ENCODE results near the gene TEX19.

Gene TEX19

DNA sequence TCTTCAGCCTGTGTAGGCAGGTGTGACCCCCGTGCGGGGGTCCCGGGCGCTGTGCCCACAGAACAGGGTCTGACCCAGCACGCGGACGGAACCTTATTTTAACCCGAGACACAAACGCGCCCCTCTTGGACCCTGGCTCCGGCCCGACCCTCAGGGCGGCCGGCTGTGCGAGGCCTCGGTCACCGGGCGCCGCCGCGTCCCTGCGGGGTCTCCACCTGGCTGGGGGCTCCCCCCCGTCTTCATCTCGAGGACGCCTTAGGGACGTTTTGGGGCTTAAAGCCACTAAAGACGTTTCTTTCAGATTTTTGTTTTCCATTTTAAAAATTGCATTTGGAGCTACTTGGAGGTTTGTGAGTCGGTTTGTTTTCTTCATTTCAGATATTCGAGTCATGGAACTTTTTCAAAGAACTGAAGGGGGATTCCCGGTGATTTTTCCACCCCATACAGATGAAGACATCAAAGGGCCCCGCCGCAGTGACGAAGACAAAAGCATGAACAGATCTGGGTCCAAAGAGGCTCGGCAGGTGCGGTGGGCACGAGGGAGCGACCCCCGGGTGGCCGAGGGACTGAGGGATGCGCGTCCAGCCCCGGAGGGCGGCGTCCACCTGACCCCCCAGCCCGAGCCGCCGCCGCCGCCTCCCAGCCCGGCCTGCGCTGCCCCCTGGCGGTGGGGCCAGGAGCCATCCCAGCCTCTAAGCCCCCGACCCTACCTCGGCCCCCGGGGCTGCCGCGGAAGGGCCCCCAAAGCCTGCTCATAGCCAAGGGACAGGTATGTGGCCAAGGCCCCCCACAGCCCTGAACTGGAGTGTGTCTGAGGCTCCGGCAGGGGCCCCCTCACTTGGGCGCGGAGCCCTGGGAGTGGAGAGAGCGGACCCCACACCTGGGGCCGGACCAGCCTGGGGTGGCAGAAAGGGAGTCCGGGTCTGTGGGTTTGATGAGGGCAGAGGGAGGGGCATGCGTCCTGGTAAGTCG is 37.8 kb upstream of the TEX19 start:
- peak; percentile 73 to 81 for DNase-seq (ENCODE audit: low read depth in 1 of 2, low spot score in 1 of 2)

DNA sequence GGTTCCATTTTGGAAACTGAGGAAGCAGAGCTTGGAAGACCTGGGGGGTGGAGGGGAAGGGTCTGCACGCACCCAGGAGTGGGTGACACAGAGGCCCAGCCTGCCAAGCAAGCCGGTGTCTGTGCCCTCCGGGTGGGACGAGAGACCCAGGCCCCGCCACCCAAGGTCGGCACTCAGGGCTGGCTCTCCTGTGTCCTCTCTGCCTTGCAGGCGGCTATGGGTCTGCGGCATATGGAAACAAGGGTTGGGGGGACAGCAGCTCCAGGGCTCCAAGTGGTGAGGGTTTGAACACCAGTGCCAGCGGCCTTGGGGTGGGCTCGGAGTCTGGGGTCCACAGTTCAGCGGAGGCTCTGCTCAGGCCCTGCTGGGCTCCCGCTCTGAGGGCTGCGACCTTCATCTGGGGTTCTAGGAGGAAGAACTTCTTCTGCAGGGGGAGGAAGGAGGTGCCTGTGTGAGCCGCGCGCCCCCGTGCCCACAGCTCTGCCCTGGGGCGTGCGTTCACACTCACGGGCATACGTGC is 37.0 kb upstream of the TEX19 start:
- DNase-seq (ENCODE audit: low read depth in 1 of 2, low spot score in 1 of 2): no peak

DNA sequence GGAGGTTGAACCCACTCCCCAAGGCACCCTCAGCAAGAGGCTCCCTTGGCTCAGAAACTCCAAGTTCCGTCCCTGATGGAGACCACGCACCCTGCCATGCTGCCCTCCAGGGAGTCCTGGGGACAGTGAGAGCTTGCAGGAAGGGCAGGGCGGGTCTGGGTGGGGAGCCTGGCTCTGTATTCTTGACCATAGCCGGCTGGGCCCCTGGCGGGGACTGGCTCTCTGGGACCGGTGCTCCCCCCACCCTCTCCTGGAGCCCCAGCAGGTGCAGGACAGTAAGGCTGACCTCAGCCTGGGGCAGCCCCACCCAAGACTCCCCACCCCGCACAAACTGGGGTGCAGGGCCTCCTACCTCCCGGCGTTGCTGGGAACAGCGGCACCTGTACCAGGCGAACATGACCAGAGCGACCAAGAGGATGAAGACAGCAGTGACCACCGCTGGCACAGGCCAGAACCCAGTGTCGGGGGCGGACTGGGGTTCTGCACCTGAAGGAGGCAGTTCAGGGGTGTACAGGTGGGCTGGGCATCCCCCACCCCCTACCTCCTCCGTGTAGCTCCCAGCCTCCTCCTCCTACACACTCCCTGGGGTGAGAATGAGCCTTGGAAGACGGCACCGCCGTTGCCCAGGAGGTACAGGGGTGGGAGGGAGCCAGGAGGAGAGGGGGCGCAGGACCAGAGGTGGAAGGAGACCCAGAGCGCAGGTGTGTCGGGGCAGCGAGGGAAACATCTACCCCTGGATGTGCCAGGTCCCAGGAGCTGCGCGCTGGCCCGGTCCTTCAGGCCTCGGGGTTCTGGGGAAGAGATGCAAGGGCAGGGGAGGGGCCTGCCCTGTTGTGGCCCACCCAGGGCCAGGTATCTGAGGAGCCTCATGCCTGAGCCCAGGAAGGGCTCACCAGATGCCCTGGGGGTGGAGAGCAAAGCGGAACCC is 36.3 kb upstream of the TEX19 start:
- DNase-seq (ENCODE audit: low read depth in 1 of 2, low spot score in 1 of 2): no peak

DNA sequence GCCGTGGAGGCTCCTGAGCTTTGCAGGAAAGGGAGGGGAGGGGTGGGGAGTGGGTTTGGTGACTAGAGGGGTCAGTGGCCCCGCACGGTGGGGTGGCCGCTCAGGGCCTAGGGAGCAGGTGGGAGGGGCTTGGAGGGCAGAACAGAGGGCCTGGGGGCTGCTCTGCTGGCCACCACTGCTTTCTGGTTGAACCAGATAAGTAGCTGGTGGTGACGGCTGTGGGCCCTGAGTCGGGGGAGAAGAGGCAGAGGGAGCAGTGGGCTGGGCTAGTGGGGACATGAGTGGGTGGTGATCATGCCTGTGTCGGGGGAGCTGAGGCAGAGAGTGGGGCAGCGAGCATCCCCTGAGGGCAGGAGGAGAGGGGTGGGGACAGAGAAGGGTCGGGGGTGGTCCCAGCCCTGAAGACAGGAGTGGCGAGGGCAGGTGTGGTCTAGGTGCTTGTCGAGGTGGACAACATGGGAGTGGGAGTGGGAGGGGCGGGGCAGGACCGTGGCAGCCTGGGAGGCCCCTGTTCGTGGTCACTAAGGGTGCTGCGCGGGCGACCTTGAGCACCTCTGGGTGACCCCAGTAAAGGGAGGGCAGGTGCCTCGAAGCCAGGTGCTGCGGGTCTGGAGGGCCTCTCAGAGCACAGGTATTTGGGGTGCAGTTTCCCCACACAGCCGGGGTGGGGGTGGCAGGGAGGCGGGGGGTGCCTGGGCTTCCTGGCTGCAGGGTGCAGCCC is 35.4 kb upstream of the TEX19 start:
- DNase-seq (ENCODE audit: low read depth in 1 of 2, low spot score in 1 of 2): no peak

DNA sequence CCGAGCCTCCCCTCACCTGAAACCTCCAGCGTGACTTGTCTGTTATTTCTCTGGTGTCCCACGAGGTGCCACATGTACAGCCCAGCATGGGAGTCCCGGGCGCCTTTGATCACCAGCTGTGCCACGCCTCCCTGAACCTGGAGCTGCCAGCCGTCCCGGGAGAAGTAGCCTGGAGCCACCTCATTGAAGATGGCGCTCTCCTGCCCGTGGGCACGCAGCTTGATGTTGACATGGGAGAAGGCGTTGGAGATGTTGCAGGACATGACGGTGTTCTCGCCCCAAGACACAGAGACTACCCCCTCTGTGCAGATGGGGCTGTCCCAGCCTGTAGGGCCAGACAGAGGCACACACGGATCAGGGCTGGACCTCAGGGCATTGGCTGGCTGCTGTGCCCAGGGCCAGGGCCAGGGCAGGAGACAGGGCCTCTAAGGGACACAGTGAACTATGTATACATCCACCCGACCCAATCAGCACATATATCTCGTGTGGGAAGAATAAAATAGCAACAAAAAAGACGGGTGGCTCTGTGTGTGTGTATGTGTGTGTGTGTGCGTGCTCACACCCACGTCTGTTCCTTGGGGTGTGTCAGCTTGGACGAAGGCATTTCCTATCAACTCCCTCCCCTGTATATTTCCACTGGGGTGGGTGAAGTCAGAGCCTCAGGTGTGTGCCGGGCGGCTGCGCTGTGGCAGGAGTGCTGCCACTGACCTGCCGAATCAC is 34.3 kb upstream of the TEX19 start:
- no peak for DNase-seq (ENCODE audit: low read depth in 1 of 2, low spot score in 1 of 2)

DNA sequence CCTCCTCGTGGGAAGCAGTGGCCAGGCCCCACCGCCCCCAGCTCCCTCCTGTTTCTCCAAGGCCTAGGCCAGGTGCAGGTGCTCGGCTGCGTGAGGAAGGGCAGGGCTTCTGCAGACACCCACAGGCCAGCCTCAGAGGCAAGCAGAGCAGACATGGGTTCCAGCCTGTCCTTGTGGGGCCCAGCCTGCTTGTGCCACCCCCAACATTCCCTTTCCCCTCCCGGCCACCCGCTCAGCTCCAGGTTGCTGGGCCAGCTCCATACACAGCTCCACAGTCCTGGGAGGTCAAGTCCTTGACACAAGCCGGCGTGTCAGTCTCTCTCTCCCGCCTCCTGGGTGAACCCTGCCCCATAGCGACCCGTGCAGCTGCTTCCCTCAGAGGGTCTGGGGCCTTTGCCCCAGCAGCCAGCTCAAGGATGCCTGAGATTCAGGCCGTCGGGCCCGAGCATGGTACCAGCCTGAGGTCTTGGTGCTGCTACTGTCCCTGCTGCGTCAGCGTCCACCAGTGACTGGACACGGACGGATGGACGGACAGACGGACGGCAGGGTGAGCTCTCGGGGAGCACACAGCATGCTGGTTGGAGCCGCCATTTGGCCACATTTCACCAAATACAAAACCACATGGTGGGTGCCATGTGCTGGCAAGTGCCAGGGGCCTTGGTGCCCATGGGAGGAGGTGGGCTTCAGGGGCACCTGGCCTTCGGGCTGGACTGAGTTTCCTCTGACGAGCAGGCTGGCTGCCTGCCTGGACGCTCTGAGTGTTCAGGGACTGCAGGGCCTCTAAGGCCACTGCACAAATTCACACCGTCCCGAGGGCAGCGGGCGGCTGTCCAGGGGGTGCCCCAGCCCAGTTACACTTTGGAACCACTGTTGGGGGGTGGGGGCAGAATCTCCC is 33.5 kb upstream of the TEX19 start:
- no peak for DNase-seq (ENCODE audit: low read depth in 1 of 2, low spot score in 1 of 2)

DNA sequence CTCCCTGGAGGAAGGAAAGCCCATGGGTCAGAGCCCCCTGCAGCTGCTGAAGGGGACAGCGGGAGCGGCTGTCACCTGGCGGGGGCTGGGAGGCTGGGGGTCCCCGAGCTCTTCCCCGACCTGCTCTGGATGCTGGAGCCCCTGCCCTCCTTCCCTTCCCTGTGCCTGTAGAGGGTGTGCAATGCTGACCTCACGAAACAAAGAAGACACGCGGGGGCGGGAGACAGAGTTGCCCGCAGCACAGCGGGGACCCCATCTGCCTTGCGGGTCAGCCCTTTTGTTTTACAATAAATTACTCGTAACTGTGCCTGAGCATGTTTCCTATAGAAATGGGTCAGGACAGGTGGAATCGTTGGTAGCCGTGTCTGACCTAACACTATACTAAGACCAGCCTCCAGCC is 31.8 kb upstream of the TEX19 start:
- no peak for DNase-seq (ENCODE audit: low read depth in 1 of 2, low spot score in 1 of 2)

DNA sequence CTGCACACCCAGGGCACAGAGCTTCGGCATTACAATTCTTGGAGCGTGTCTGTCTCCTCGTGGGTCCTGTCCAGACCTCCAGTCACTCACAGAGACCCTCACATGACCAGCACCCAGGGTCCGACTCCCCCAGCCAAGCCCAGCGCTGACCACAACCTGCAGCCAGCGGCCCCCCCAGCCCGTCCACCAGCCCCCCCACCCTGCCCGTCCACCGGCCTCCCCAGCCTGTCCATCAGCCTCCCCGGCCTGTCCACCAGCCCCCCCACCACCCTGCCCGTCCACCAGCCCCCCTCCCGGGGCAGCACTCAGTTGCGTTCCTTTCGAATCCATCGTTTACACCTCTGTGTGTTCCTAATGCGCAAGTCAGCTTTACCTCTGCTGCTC is 31.3 kb upstream of the TEX19 start:
- no peak for DNase-seq (ENCODE audit: low read depth in 1 of 2, low spot score in 1 of 2)

DNA sequence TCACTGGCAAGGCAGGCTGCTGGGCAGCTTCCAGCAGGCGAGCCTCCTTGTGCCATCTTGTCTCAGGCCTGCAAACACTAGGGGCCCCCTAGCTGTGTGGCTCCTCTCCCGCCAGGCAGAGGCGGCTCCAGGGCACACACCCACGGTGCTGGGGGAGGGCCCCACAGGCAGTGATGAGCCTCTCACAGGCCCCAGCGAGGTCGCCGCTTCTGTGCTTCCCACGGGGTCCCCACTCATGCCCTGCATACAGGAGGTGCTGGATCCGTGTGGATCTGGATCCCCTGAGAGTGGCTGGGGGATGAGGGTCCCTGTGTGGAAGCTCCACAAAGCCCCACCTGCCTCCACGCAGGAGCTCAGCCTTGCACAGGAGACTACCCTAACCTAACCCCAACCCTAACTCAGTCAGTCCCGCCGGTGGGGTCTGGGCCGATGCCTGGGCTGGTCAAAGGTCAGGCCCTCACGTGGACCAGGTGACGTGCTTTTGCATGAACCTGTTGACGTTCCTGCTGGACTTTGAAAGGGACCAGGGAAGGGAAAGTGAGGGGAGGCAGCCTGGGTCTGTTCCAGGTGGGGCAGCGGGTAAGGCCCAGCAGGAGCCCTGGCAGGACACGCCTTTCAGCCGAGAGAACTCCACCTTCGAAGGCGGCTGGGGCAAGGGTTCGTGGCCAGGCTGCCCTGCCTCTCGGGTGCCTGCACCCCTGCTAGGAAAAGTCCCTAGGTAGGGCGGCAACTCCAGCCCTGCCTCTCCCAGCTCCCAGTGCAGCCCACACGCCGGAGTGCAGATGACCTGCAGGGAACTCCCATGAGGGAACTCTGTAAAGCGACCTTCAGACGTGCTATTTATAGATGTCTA is 30.7 kb upstream of the TEX19 start:
- no peak for DNase-seq (ENCODE audit: low read depth in 1 of 2, low spot score in 1 of 2)

DNA sequence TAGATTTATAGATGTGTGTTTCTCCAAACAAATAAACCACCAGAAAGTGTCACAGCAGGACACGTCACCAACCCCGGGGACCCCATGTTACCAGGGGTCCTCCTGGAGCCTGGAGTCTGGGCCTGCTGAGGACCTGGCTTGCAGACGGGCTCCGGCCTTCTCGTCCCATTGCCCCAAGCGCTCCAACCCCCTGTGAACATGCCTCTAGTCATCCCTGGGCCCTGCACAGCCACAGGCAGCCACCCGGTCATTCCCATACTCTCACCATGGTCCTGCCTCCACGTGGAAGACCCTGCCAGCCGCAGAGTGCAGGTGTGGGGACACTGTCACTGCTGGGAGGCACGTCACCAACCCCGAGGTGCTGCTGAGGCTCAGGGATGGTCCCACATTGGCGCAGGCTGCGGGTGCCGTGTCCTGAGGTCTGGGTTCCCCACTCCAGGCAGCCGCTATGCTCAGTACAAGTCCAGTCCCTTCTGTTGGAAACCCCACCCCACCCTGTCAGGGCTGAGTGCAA is 30.0 kb upstream of the TEX19 start:
- no peak for DNase-seq (ENCODE audit: low read depth in 1 of 2, low spot score in 1 of 2)

DNA sequence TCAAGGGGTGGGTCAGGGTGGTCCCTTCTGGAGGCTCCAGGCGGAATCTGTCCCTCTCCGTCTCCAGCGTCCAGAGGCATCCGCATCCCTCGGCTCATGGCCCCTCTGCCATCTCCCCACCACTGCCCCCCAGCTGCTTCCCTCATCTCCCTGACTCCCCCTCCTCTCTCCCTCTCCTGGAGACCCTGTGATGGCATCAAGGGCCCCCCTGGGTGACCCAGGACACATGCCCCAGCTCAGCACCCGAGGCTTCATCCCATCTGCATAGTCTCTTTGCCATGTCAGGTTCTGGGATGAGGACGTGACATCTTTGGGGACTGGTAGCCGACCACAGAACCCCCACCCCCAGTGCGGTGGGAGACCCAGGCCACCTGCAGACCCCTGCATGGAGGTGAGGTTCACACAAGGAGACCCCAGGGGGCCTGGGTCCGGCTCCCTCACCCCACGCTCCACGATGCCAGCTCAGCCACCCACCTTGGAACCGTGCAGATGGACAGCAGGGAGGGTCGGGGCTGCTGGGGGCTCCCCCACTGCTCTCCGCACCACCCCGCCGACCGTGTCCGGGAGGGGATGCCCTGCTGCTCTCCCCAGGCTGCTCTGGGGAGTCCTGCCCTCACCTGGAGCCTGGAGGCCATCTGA is 29.2 kb upstream of the TEX19 start:
- no peak for DNase-seq (ENCODE audit: low read depth in 1 of 2, low spot score in 1 of 2)

DNA sequence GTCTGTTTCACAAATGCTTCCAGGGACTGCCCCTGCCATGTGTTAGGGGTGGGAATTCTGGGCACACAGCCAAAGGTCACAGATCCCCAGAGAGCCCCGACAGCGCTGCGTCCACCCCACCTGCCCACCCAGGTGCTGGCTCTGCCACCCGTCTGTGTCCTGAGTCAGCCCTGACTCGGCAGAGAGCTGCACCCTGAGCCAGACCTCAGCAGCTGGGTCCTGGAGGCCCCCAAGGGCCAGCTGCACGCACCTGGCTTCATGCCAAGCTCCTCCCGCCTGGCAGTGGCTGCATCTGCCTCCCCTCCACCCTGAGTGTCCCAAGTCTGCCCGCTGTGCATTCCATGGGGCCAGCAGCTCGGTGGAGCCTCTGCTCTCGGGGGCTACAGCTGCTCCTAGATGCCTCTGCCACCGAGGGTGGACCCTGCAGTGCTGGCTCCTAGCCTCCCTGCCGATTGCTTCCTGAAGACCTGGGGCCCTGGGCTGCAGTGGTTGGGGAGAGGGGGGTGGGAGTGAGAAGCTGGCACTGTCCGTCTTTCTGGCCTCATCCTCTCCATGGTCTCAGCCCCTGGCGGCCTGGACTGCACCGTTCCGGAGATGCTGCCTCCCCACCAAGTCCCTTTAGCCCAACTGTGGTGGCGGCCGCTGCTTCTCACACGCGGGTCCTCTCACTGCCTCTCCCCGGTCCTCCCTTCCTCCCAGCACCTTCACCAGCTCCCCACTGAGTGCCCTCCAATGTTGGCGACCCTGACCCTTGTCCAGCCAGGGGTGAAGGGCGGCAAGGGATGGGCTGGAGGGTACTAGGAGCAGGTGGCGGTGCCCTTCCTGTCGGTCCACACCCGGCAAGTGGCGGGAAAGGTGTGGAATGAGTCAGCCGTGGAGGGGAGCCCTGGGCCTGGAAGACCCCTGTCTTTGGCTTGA is 28.5 kb upstream of the TEX19 start:
- no peak for DNase-seq (ENCODE audit: low read depth in 1 of 2, low spot score in 1 of 2)

DNA sequence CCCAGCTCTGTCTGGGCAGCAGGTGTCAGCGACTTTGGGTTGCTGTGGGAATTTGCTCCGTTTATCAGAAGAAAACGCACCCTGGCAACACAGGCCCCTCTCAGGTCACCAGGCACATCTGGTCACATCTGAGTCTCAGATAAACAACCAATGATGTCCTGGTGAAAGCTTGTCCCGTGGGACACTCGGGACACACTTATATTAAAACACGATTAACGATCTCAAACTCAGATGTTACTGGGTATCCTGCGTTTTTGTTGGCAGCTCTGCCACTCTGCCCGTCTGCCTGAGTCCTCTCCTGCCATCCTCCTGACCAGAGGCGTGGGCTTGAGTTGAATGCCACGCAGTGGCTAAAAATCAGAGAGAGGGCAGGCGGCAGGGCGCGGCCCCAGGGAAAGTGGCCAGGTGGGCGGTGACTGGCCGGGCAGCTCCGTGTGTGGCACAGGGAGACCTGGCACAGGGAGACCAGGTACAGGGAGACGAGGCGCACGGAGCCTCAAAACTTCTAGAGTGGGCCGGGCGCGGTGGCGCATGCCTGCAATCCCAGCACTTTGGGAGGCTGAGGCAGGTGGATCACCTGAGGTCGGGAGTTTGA is 27.6 kb upstream of the TEX19 start:
- DNase-seq (ENCODE audit: low read depth in 1 of 2, low spot score in 1 of 2): no peak

DNA sequence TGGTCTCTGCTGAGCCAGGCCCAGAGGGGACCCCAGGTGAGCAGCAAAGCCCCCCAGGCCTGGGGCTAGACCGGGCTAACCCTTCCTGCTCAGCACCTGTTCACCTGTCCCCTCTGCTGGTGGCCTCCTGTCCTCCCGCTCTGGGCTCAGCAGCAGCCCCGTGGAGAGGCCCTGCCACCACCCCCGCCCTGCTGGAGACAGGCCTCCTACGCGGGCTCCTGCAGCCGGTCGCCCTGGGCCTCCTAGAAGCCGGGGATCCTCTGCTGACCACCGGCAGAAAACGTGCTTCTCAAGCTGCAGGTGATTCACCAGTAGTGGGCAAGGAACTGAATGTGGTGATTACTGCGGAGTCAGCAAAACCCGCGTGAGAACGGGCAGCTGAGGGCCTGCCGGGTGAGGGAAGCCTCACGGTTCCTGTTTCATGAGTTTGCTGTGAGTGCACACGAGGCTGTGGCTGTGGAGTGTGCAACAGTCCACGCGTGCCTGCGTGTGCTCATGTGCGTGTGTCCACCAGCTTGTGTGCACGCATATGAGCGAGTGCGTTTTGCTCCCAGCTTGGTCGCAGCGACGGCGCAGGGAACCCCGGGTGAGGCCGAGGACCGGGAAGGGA is 26.3 kb upstream of the TEX19 start:
- DNase-seq (ENCODE audit: low read depth in 1 of 2, low spot score in 1 of 2): no peak

DNA sequence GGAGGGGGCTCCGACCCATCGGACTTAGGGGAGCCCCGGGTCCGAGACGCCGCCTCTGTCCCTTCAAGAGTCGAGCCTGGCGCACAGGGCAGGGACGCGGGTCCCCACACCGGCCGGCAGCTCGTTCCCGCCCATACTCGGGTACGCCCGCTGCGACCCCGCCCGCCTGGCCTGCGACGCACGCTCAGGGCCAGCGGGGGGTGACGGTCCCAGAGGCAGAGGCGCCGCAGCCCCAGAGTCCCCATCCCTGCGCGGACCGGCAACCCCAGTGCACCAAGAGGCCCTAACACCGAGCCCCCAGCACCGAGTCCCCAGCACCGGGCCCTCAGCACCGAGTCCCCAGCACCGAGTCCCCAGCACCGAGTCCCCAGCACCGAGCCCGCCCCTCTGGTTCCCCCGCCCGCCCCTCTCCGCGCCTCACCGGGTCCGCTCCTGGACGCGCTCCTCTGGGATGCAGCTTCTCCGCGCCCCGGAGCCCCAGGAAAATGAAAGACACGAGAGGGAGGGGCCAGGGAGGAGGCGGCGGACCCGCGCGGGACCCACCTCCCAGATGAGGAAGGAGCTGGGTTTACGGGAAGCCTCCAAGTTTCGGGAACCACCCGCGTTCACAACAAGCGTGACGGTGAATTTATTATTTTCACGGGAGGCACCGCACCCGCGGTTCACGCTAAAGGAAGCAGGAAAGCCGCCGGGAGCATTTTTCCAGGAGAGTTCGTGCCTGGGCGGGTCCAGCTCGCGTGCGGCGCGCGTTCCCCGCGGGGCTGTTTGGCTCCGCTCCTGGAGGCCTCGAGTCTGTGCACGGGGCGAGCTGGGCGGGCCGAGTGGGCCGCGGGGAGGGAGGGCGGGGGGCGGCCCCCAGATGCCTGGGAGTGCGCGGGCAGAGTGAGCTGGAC is 25.5 kb upstream of the TEX19 start, which contains the start of gene SECTM1:
TSS of gene SECTM1 (minus strand) at position 488 of the 893 bp plus-strand sequence. CDS start 6,526 bp downstream, outside the sequence.
- no peak for DNase-seq (ENCODE audit: low read depth in 1 of 2, low spot score in 1 of 2)
